Stomach (tissue), 4 donors: ENCODE data around the gene PTTG1IP2.

Experiments used
- CTCF ChIP-seq, 7 experiments: fragments of 450-650 bp in 4 of 7; fragments of 200-600 bp in 3 of 7; sonication (generic) in 3 of 7; IDR thresholded peaks; one replicate each; pipeline ENCODE4 v1.5.1; 2016 to 2019; ENCODE audit warnings: antibody characterized with exemption in 7 of 7, control low read depth in 2 of 7, mild to moderate bottlenecking in 1 of 7
- POLR2A ChIP-seq, 4 donors: fragments of 450-650 bp; IDR thresholded peaks; one replicate each; pipeline ENCODE4 v1.6.1; 2016; ENCODE audit warnings: antibody characterized with exemption in 4 of 4, control low read depth in 2 of 4, mild to moderate bottlenecking in 1 of 4, moderate library complexity in 1 of 4

- TF ChIP-seq CTCF (IDR thresholded peaks at IDR 0.05) = no peak
- TF ChIP-seq POLR2A (IDR thresholded peaks at IDR 0.05) = no peak
These were observed 3.5 kb downstream of the PTTG1IP2 start for GRCh38 chr7:90472805-90473540.
